Ishikawa (cell line): ENCODE results near the gene INMT.

Source experiments
- CREB1 ChIP-seq: IDR thresholded peaks from 2 replicates; pipeline ENCODE4 v1.6.1; 2012; ENCODE audit warnings: low read depth
- EP300 ChIP-seq: IDR thresholded peaks from 2 replicates; pipeline ENCODE4 v1.6.1; 2012; ENCODE audit warnings: borderline replicate concordance
- FOXM1 ChIP-seq: IDR thresholded peaks from 2 replicates; pipeline ENCODE4 v1.6.1; 2012; ENCODE audit warnings: low read depth, borderline replicate concordance
- MAX ChIP-seq: IDR thresholded peaks from 2 replicates; pipeline ENCODE4 v1.6.1; 2012
- YY1 ChIP-seq: IDR thresholded peaks from 2 replicates; pipeline ENCODE4 v1.6.1; 2012; ENCODE audit warnings: low read depth

- TF ChIP-seq EP300: no peak
- no peak for TF ChIP-seq CREB1
- TF ChIP-seq FOXM1: no peak
- TF ChIP-seq MAX: no peak
- TF ChIP-seq YY1: no peak
Observed at GRCh38 chr7:30706316-30706715, 45.6 kb upstream of the INMT start.
